HCT116 (cell line): Measurements from ENCODE around the gene MLYCD. TPM values are rescaled to one million over a fixed set of nuclear protein-coding genes. Genes with fewer than 3 reads are reported as not detected.

Experiments used
- ATAC-seq: fragments of 200-7000 bp; cut with Tn5 transposase; 2 replicates; pipeline ENCODE4 v1.9.1; 2020; ENCODE audit warnings: mild to moderate bottlenecking, moderate library complexity
- BruUV-seq: library from RNA; stranded (reverse); fragments of 400-500 nt; replicated peaks from 2 replicates; lab custom pipeline; 2021; lab: Mats Ljungman, UMichigan
- CTCF ChIA-PET: fragments of 300-600 bp; sonication (Branson Sonifier 250); formaldehyde crosslinking; loops from one replicate; lab custom pipeline; 2021; ENCODE audit warnings: antibody characterized with exemption; lab: Charles Lee
- POLR2A ChIA-PET: fragments of 300-600, 350-600 bp; sonication (Branson Sonifier 250); formaldehyde crosslinking; loops from one replicate; lab custom pipeline; 2021; ENCODE audit warnings: antibody characterized with exemption; lab: Charles Lee
- RAD21 ChIA-PET, 2 experiments: fragments of 300-600 bp; sonication (Branson Sonifier 250); formaldehyde crosslinking; loops; one replicate each; lab custom pipeline; 2023; ENCODE audit warnings: low total read pairs in 2 of 2; ENCODE audit not compliant: uncharacterized antibody in 2 of 2, unreplicated experiment in 2 of 2, low non-redundant PET in 1 of 2; lab: Charles Lee
- DNase-seq: peaks from one replicate; pipeline ENCODE4 v3.0.0-alpha.2; 2010; ENCODE audit warnings: low read depth, low spot score
- H2AFZ ChIP-seq: fragments of 200-600 bp; shearing (Covaris generic), sonication (generic); 2 replicates; pipeline ENCODE4 v1.6.1; 2017; ENCODE audit warnings: low read depth, mixed run types, mixed read lengths, antibody characterized with exemption, low read length; ENCODE audit not compliant: poor library complexity, severe bottlenecking
- H3K27ac ChIP-seq: 2 replicates; pipeline ENCODE4 v1.5.1; 2012; ENCODE audit warnings: low read depth, low read length
- H3K27me3 ChIP-seq: fragments of 200-600 bp; sonication (generic); 2 replicates; pipeline ENCODE4 v1.6.1; 2016; ENCODE audit warnings: mixed run types, low read length, mixed read lengths; ENCODE audit not compliant: insufficient read depth
- H3K36me3 ChIP-seq, 2 experiments: fragments of 200-500 bp in 1 of 2; fragments of 200-600 bp in 1 of 2; sonication (Bioruptor generic) in 1 of 2; sonication (generic) in 1 of 2; 2 replicates each; pipeline versions ENCODE4 v1.5.1 to v1.6.1; 2014 to 2016; ENCODE audit warnings: low read length in 2 of 2, inconsistent platforms in 1 of 2, mixed read lengths in 1 of 2, mixed run types in 1 of 2; ENCODE audit not compliant: insufficient read depth in 2 of 2, control insufficient read depth in 1 of 2
- H3K4me1 ChIP-seq, 2 experiments: fragments of 200-600 bp in 1 of 2; sonication (generic) in 1 of 2; 2 replicates each; pipeline versions ENCODE4 v1.5.1 to v1.6.1; 2012 to 2017; ENCODE audit warnings: low read length in 2 of 2, inconsistent platforms in 1 of 2, mild to moderate bottlenecking in 1 of 2, mixed read lengths in 1 of 2, mixed run types in 1 of 2, moderate library complexity in 1 of 2; ENCODE audit not compliant: insufficient read depth in 2 of 2, control insufficient read depth in 1 of 2
- H3K4me2 ChIP-seq: fragments of 200-600 bp; sonication (generic); 2 replicates; pipeline ENCODE4 v1.6.1; 2017; ENCODE audit warnings: mixed run types, low read length, mixed read lengths
- H3K4me3 ChIP-seq, 2 experiments: fragments of 200-600 bp in 1 of 2; sonication (generic) in 1 of 2; replicated peaks in 1 of 2; 2 replicates each; pipeline ENCODE4 v1.5.1; 2011 to 2016; ENCODE audit warnings: low read length in 2 of 2, control low read depth in 1 of 2, low read depth in 1 of 2, mild to moderate bottlenecking in 1 of 2, mixed read lengths in 1 of 2, mixed run types in 1 of 2
- H3K79me2 ChIP-seq: fragments of 200-600 bp; sonication (generic); 2 replicates; pipeline ENCODE4 v1.6.1; 2017; ENCODE audit warnings: mild to moderate bottlenecking, mixed run types, low read length, moderate library complexity, mixed read lengths; ENCODE audit not compliant: insufficient read depth
- H3K9ac ChIP-seq: fragments of 200-600 bp; sonication (generic); 2 replicates; pipeline ENCODE4 v1.6.1; 2016; ENCODE audit warnings: low read length, mixed read lengths
- H3K9me2 ChIP-seq: fragments of 200-600 bp; sonication (generic), shearing (Covaris generic); 2 replicates; pipeline ENCODE4 v1.6.1; 2017; ENCODE audit warnings: mixed run types, mild to moderate bottlenecking, moderate library complexity; ENCODE audit not compliant: insufficient read depth
- H3K9me3 ChIP-seq, 2 experiments: fragments of 200-500 bp in 1 of 2; fragments of 200-600 bp in 1 of 2; sonication (Bioruptor generic) in 1 of 2; sonication (generic) in 1 of 2; 2 replicates each; pipeline ENCODE4 v1.6.1; 2014 to 2017; ENCODE audit warnings: low read length in 2 of 2, mixed read lengths in 2 of 2, inconsistent platforms in 1 of 2, low read depth in 1 of 2, mild to moderate bottlenecking in 1 of 2, mixed run types in 1 of 2, moderate library complexity in 1 of 2; ENCODE audit not compliant: control insufficient read depth in 1 of 2, insufficient read depth in 1 of 2
- H4K20me1 ChIP-seq: fragments of 200-600 bp; sonication (generic), shearing (Covaris generic); 2 replicates; pipeline ENCODE4 v1.6.1; 2017; ENCODE audit warnings: mixed run types, mild to moderate bottlenecking, moderate library complexity; ENCODE audit not compliant: insufficient read depth
- CBX3 ChIP-seq: IDR thresholded peaks from 2 replicates; pipeline ENCODE4 v1.6.1; 2012; ENCODE audit warnings: low read depth
- CEBPB ChIP-seq: IDR thresholded peaks from 2 replicates; pipeline ENCODE4 v1.6.1; 2012; ENCODE audit warnings: low read depth
- EZH2phosphoT487 ChIP-seq: fragments of 200-600 bp; IDR thresholded peaks from 2 replicates; pipeline ENCODE4 v1.6.1; 2018; ENCODE audit warnings: antibody characterized with exemption, borderline replicate concordance
- JUND ChIP-seq: IDR thresholded peaks from 2 replicates; pipeline ENCODE4 v1.6.1; 2012
- POLR2AphosphoS5 ChIP-seq: IDR thresholded peaks from 2 replicates; pipeline ENCODE4 v1.6.1; 2011; ENCODE audit warnings: mild to moderate bottlenecking, low read depth, low read length, moderate library complexity
- SIN3A ChIP-seq: IDR thresholded peaks from 2 replicates; pipeline ENCODE4 v1.6.1; 2012; ENCODE audit warnings: low read depth
- SP1 ChIP-seq: IDR thresholded peaks from 2 replicates; pipeline ENCODE4 v1.6.1; 2012; ENCODE audit warnings: low read depth
- SRF ChIP-seq: IDR thresholded peaks from 2 replicates; pipeline ENCODE4 v1.6.1; 2012; ENCODE audit warnings: low read depth
- TCF7L2 ChIP-seq: IDR thresholded peaks from 2 replicates; pipeline ENCODE4 v1.7.0; 2011; ENCODE audit warnings: borderline replicate concordance, inconsistent platforms; ENCODE audit not compliant: insufficient read depth, insufficient read length; ENCODE audit errors: extremely low read depth
- YY1 ChIP-seq: IDR thresholded peaks from 2 replicates; pipeline ENCODE4 v1.6.1; 2011; ENCODE audit warnings: low read length, low read depth, moderate library complexity, mild to moderate bottlenecking; ENCODE audit not compliant: insufficient replicate concordance; ENCODE audit errors: extremely low read depth
- ZFX ChIP-seq: fragments of 450-650 bp; IDR thresholded peaks from 2 replicates; pipeline ENCODE4 v1.6.1; 2017
- ZNF274 ChIP-seq: fragments of 200-500 bp; sonication (Bioruptor generic); IDR thresholded peaks from 2 replicates; pipeline ENCODE4 v1.6.1; 2014; ENCODE audit warnings: mild to moderate bottlenecking, low read depth, low read length, inconsistent platforms
- intact Hi-C: fragments of 100-400 bp; cut with micrococcal nuclease; formaldehyde crosslinking; loops from 2 replicates; pipeline ENCODE4 v1.10.0; 2022
- total RNA-seq: library from RNA; stranded (reverse); gene quantifications from one replicate; pipeline ENCODE4 v1.2.1, GENCODE V29; 2021; ENCODE audit not compliant: unreplicated experiment
- TF ChIP-seq, protein P1 (sequence below): IDR thresholded peaks from 2 replicates; pipeline ENCODE4 v1.6.1; 2011; ENCODE audit warnings: mild to moderate bottlenecking, low read length, moderate library complexity; ENCODE audit not compliant: insufficient replicate concordance; ENCODE audit errors: extremely low read depth

The MLYCD gene
- total RNA-seq, 1 experiment from 2014 or later = 3.9 TPM

DNA sequence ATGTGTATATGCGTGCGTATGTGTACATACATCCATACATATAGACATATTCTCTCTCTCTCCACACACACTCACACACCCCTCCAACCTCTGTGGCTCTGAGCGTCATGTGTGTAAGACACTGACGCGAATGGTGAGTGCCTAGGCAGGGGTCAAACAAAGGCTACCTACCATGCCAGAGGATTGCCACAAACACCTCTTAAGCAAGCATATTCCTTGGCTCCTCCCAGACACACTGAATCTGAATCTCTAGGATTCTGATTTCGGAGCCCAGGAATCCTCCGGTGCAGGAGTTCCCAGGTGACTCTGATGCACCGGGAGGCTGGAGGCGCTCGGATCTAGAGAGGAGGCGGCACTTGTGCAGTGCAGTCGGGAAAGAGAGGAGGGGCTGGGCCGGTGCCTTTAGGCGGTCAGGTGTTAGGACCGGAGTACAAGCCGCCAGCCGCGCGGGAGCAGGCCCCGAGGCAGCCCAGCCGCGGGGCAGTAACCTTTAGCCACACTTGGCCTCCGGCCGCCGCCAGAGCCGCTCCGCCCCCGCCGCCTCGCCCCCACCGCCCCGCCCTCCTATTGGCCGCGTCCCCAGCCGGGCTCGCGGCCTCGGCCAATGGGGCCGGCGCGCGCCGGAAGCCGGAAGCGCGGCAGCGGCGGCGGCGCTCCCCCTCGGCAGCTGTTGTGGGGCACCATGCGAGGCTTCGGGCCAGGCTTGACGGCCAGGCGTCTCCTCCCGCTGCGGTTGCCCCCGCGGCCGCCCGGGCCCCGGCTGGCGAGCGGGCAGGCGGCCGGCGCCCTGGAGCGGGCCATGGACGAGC lies at the start of gene MLYCD (continued):
- TF ChIP-seq, protein P1, sequence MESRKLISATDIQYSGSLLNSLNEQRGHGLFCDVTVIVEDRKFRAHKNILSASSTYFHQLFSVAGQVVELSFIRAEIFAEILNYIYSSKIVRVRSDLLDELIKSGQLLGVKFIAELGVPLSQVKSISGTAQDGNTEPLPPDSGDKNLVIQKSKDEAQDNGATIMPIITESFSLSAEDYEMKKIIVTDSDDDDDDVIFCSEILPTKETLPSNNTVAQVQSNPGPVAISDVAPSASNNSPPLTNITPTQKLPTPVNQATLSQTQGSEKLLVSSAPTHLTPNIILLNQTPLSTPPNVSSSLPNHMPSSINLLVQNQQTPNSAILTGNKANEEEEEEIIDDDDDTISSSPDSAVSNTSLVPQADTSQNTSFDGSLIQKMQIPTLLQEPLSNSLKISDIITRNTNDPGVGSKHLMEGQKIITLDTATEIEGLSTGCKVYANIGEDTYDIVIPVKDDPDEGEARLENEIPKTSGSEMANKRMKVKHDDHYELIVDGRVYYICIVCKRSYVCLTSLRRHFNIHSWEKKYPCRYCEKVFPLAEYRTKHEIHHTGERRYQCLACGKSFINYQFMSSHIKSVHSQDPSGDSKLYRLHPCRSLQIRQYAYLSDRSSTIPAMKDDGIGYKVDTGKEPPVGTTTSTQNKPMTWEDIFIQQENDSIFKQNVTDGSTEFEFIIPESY = peak; percentile 29
- TF ChIP-seq CEBPB = no peak
- TF ChIP-seq ZFX = no peak
- peak; percentile 45 for TF ChIP-seq YY1
- peak; percentile 67 for TF ChIP-seq POLR2AphosphoS5

DNA sequence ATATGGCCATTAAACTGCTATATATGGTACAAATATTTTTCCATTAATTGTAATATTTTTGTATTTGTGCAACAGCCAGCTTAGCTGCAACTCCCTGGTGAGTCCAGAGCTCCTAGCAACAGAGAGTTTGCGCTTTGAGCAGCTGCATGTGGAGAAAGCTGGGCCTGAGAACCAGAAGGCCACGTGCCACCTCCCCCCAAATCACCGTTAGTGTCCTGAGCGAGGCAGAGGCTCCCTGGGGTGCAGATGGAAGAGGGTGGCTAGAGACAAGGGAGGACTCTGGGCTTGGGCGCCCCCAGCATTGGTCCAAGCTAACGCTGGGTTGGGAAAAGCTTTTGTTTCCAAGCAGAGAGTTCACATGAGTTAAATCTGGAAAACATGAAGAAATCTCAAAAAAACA lies 49.5 kb upstream of the MLYCD start:
- POLR2A ChIA-PET = no interaction called here

More for the DNA sequence above, 49.5 kb upstream of the MLYCD start:
- no peak overlapping the region for H3K9ac ChIP-seq
- H3K27me3 ChIP-seq = peaks cover 9% of the 10 kb centered on the region; the same call in 1 of the 2 replicates
- intact Hi-C loops = no loop called here
- no peaks in the 10 kb centered on the region for H3K36me3 ChIP-seq
- H3K27ac ChIP-seq = no peak overlapping the region
- no TSS peak for BruUV-seq
- no peaks in the 10 kb centered on the region for H3K79me2 ChIP-seq
- H4K20me1 ChIP-seq = no peaks in the 10 kb centered on the region
- no peaks in the 10 kb centered on the region for H3K4me1 ChIP-seq
- DNase-seq = no peak
- CTCF ChIA-PET = no interaction called here
- no peaks in the 10 kb centered on the region for H3K9me2 ChIP-seq
- no peak overlapping the region for H3K4me3 ChIP-seq
- H3K4me2 ChIP-seq = no peak overlapping the region
- no peak for ATAC-seq
- no peak for TF ChIP-seq SP1
- TF ChIP-seq TCF7L2 = no peak
- no peak for TF ChIP-seq SIN3A
- no peak for TF ChIP-seq CBX3
- TF ChIP-seq EZH2phosphoT487 = no peak
- TF ChIP-seq ZNF274 = no peak
- TF ChIP-seq SRF = no peak
- no peak for TF ChIP-seq JUND
- TF ChIP-seq, all 23 proteins: peak for 0
- H3K9me3 ChIP-seq = no peaks in the 10 kb centered on the region
- RAD21 ChIA-PET = interaction anchor here in 1 of 2 experiments (0.6 kb wide), 1 partner anchor 188 kb away, joined by 3 read pairs; no protein-coding TSS in a partner anchor
- no peak overlapping the region for H2AFZ ChIP-seq
